GM23338 (cell line): Measurements from ENCODE around the gene HCN2. TPM values are rescaled to one million over a fixed set of nuclear protein-coding genes. Genes with fewer than 3 reads are reported as not detected.

Source experiments
- ATAC-seq: fragments of 200-7000 bp; cut with Tn5 transposase; 3 replicates; pipeline ENCODE4 v1.9.1; 2020
- DNase-seq: peaks from one replicate; pipeline ENCODE4 v3.0.0-alpha.2; 2015; ENCODE audit warnings: low spot score
- H2AFZ ChIP-seq: fragments of 200-600 bp; sonication (generic); 2 replicates; pipeline ENCODE4 v1.8.0; 2016; ENCODE audit warnings: antibody characterized with exemption, mild to moderate bottlenecking, moderate library complexity
- H3F3A ChIP-seq: fragments of 200-600 bp; sonication (generic); replicated peaks from 2 replicates; pipeline ENCODE4 v1.8.0; 2017; ENCODE audit warnings: antibody characterized with exemption, mixed run types, low read depth
- H3K27ac ChIP-seq: fragments of 200-600 bp; sonication (generic); 2 replicates; pipeline ENCODE4 v1.6.1; 2016; ENCODE audit warnings: low read depth
- H3K27me3 ChIP-seq: fragments of 200-600 bp; sonication (generic); 2 replicates; pipeline ENCODE4 v1.8.0; 2016; ENCODE audit warnings: mild to moderate bottlenecking, mixed run types, moderate library complexity; ENCODE audit not compliant: insufficient read depth
- H3K36me3 ChIP-seq: fragments of 200-600 bp; sonication (generic); 2 replicates; pipeline ENCODE4 v1.8.0; 2016; ENCODE audit warnings: mild to moderate bottlenecking; ENCODE audit not compliant: insufficient read depth
- H3K4me1 ChIP-seq: fragments of 200-600 bp; sonication (generic); 2 replicates; pipeline ENCODE4 v1.8.0; 2016; ENCODE audit warnings: mild to moderate bottlenecking, moderate library complexity; ENCODE audit not compliant: insufficient read depth
- H3K4me2 ChIP-seq: fragments of 200-600 bp; sonication (generic); 2 replicates; pipeline ENCODE4 v1.7.1; 2017; ENCODE audit warnings: mixed run types
- H3K4me3 ChIP-seq: fragments of 200-600 bp; sonication (generic); 2 replicates; pipeline ENCODE4 v1.6.1; 2016; ENCODE audit warnings: mixed run types
- H3K79me2 ChIP-seq: fragments of 200-600 bp; sonication (generic); replicated peaks from 2 replicates; pipeline ENCODE4 v1.8.0; 2017; ENCODE audit warnings: mild to moderate bottlenecking; ENCODE audit not compliant: insufficient read depth
- H3K9me2 ChIP-seq: fragments of 200-600 bp; sonication (generic); 2 replicates; pipeline ENCODE4 v1.8.0; 2017; ENCODE audit not compliant: insufficient read depth
- H4K20me1 ChIP-seq: fragments of 200-600 bp; sonication (generic); replicated peaks from 2 replicates; pipeline ENCODE4 v1.8.0; 2017; ENCODE audit warnings: mild to moderate bottlenecking; ENCODE audit not compliant: insufficient read depth
- H3K27ac Mint-ChIP-seq: 2 replicates; pipeline ENCODE4 v1.8.0; 2020; ENCODE audit warnings: inconsistent platforms, mild to moderate bottlenecking, moderate library complexity, mixed read lengths
- H3K27me3 Mint-ChIP-seq: 3 replicates; pipeline ENCODE4 v1.8.0; 2022; ENCODE audit warnings: low read depth, mild to moderate bottlenecking, moderate library complexity, mixed read lengths, inconsistent platforms; ENCODE audit not compliant: insufficient read depth, poor library complexity
- H3K36me3 Mint-ChIP-seq: 3 replicates; pipeline ENCODE4 v1.8.0; 2021; ENCODE audit warnings: low read depth, mild to moderate bottlenecking, inconsistent platforms, moderate library complexity, mixed read lengths
- H3K4me1 Mint-ChIP-seq: 3 replicates; pipeline ENCODE4 v1.8.0; 2020; ENCODE audit warnings: mild to moderate bottlenecking, inconsistent platforms, mixed read lengths
- H3K4me3 Mint-ChIP-seq: 3 replicates; pipeline ENCODE4 v1.8.0; 2021; ENCODE audit warnings: moderate library complexity, mild to moderate bottlenecking, inconsistent platforms, mixed read lengths
- H3K9me3 Mint-ChIP-seq: 3 replicates; pipeline ENCODE4 v1.8.0; 2020; ENCODE audit warnings: moderate library complexity, mild to moderate bottlenecking, inconsistent platforms, mixed read lengths
- EZH2phosphoT487 ChIP-seq: fragments of 200-600 bp; sonication (generic); IDR thresholded peaks from one replicate; pipeline ENCODE4 v1.8.1; 2018; ENCODE audit warnings: antibody characterized with exemption; ENCODE audit not compliant: unreplicated experiment
- NANOG ChIP-seq: IDR thresholded peaks from 2 replicates; pipeline ENCODE4 v1.6.1; 2016; ENCODE audit warnings: antibody characterized with exemption, borderline replicate concordance
- STAT1 ChIP-seq: IDR thresholded peaks from one replicate; pipeline ENCODE4 v1.6.1; 2016; ENCODE audit warnings: antibody characterized with exemption; ENCODE audit not compliant: unreplicated experiment
- ZNF114 ChIP-seq: fragments of 250-450 bp; sonication (Bioruptor Pico); IDR thresholded peaks from 2 replicates; pipeline ENCODE4 v1.5.0; 2020; ENCODE audit warnings: mild to moderate bottlenecking, moderate library complexity
- polyA plus RNA-seq: library from polyadenylated mRNA; unstranded; fragments of >200 nt; fragmentation: Nextera tagmentation; extraction: Ambion mirVana; gene quantifications from 2 replicates; pipeline ENCODE4 v1.2.1, GENCODE V29; 2016
- total RNA-seq: library from RNA; depleted of rRNA; stranded (reverse); fragments of >200 nt; shearing (Covaris generic); gene quantifications from 2 replicates; pipeline ENCODE4 v1.2.3, GENCODE V29; 2014
- TF ChIP-seq, protein P1 (sequence below), 2 experiments: fragments of 200-600 bp in 1 of 2; sonication (generic) in 1 of 2; conservative IDR thresholded peaks; 2 replicates each; pipeline versions ENCODE4 v1.5.1 to v1.6.1; 2016 to 2017; ENCODE audit warnings: antibody characterized with exemption in 2 of 2, low read depth in 2 of 2, mild to moderate bottlenecking in 2 of 2, moderate library complexity in 1 of 2

The HCN2 gene
- total and polyA plus RNA-seq, 2 experiments from 2014 or later = 0.06 to 2.9 TPM

DNA sequence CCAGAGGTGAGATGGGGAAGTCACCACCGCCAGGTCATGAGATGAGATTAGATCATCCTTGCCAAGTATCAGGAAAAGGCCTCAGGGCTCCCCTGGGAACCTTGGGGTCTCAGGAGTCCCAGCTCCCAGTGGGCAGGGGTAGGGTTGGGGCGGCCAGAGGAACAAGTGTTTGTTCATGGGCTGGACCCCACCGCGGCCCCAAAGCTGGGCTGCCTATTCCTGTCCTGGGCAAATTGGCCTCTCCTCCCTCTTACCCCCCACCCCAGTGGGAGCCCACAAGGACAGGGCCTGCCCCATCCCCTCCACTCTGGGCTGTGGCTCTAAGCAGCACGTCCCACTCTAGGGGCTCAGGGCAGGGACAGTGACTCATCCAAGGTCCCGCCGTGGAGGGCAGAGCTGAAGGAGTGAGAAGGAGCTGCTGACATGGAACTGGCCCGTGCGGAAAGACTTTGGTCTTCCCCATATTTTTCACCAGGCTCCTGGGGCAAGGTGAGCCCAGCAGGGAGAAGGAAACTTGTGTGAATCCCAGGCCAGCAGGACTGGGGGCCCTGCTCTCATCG, 4.0 kb upstream of the HCN2 start:
- Histone ChIP-seq H3K27me3 (peaks cover 16% of the 10 kb centered on the region), H2AFZ (no peak overlapping the region), H3K27ac (no peak overlapping the region), H3K4me2 (no peak overlapping the region), H3K4me1 (peaks cover 5% of the 10 kb centered on the region; the same call in 1 of the 2 replicates), H3K79me2 (no peaks in the 10 kb centered on the region), H3K4me3 (no peak overlapping the region), H3F3A (peaks cover 14% of the 10 kb centered on the region), H4K20me1 (peaks cover 6% of the 10 kb centered on the region; the same call in 1 of the 2 replicates), H3K36me3 (no peaks in the 10 kb centered on the region; the same call in 1 of the 2 replicates), H3K9me2 (no peaks in the 10 kb centered on the region)
- no peak for TF ChIP-seq NANOG
- no peak for TF ChIP-seq STAT1
- ATAC-seq (no peak), DNase-seq (peak; percentile 6)
- Mint-ChIP-seq H3K27me3 (peaks cover 36% of the 10 kb centered on the region), H3K9me3 (no peaks in the 10 kb centered on the region), H3K4me1 (peaks cover 5% of the 10 kb centered on the region; the same call in 2 of the 3 replicates), H3K36me3 (peaks cover 7% of the 10 kb centered on the region), H3K27ac (no peak overlapping the region), H3K4me3 (no peak overlapping the region)

DNA sequence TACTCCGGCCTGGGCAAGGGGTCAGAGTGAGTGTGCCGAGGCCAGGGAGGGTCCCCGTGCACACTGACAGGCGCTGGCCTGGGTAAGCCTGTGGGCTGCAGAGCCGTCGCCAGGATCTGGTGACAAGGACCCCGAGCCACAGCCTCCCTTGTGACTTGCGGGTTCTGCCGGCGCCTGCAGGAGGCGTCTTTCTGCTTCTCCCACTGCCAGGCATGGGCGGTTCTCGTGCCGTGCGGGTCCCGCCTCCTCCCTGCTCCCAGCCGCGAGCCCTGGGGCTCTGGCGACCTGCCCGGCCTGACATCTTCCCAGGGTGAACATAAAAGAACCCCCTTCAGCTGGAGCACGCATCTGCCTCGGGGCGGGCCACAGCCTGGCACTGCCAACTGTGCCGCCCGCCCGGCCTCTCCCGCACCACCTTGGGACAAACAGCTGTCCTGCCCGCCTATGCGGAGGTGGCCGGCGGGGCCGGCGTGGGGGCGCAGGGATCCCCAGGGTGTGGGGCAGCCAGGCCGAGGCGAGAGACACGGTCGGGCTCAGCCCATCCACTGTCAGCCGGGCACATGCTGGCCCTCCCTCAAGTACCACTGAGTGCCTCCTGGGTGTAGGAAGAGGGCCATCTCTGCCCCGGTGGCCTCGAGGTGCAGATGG, 1.5 kb upstream of the HCN2 start:
- H3K4me1 ChIP-seq = peaks cover 5% of the 10 kb centered on the region; the same call in 1 of the 2 replicates
- peaks cover 5% of the 10 kb centered on the region; the same call in 2 of the 3 replicates for H3K4me1 Mint-ChIP-seq
- H4K20me1 ChIP-seq = peaks cover 4% of the 10 kb centered on the region; the same call in 1 of the 2 replicates
- H3F3A ChIP-seq = peaks cover 9% of the 10 kb centered on the region
- H3K4me3 ChIP-seq = 0 out of 2 replicates have a peak overlapping the region, but pooled peaks have one; percentile 23
- peaks cover 31% of the 10 kb centered on the region for H3K27me3 ChIP-seq
- H3K36me3 ChIP-seq = no peaks in the 10 kb centered on the region
- no peaks in the 10 kb centered on the region for H3K79me2 ChIP-seq
- TF ChIP-seq EZH2phosphoT487 (no peak), ZNF114 (CRISPR knock-in tag) (no peak)
- TF ChIP-seq, protein P1, sequence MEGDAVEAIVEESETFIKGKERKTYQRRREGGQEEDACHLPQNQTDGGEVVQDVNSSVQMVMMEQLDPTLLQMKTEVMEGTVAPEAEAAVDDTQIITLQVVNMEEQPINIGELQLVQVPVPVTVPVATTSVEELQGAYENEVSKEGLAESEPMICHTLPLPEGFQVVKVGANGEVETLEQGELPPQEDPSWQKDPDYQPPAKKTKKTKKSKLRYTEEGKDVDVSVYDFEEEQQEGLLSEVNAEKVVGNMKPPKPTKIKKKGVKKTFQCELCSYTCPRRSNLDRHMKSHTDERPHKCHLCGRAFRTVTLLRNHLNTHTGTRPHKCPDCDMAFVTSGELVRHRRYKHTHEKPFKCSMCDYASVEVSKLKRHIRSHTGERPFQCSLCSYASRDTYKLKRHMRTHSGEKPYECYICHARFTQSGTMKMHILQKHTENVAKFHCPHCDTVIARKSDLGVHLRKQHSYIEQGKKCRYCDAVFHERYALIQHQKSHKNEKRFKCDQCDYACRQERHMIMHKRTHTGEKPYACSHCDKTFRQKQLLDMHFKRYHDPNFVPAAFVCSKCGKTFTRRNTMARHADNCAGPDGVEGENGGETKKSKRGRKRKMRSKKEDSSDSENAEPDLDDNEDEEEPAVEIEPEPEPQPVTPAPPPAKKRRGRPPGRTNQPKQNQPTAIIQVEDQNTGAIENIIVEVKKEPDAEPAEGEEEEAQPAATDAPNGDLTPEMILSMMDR (conservative IDR thresholded peaks at IDR 0.05; ENCODE audit: low read depth in 2 of 2) = peak; percentile 61 to 74
- H3K4me2 ChIP-seq = peak overlapping the region; percentile 66
- H3K9me2 ChIP-seq = no peaks in the 10 kb centered on the region
- H3K27me3 Mint-ChIP-seq = peaks cover 54% of the 10 kb centered on the region
- no peak overlapping the region for H2AFZ ChIP-seq
- no peak overlapping the region for H3K27ac Mint-ChIP-seq
- H3K4me3 Mint-ChIP-seq = no peak overlapping the region; the same call in 2 of the 3 replicates
- H3K36me3 Mint-ChIP-seq = peaks cover under 1% of the 10 kb centered on the region; the same call in 2 of the 3 replicates
- no peaks in the 10 kb centered on the region for H3K9me3 Mint-ChIP-seq
- DNase-seq = peak; percentile 92
- ATAC-seq = peak; percentile 51
- no peak overlapping the region for H3K27ac ChIP-seq
